Nephron (organoid): Measurements from ENCODE around the gene TP63.
A peak's percentile ranks its signal among the peaks of the same experiment; 100 is the strongest.

Source experiments
- H3K27ac Mint-ChIP-seq, 3 experiments: 2 replicates each; pipeline ENCODE4 v1.8.0; 2020; ENCODE audit warnings: mixed read lengths in 3 of 3, mild to moderate bottlenecking in 2 of 3, moderate library complexity in 1 of 3
- H3K27me3 Mint-ChIP-seq: 2 replicates; pipeline ENCODE4 v1.8.0; 2021; ENCODE audit warnings: low read depth, mild to moderate bottlenecking, moderate library complexity, mixed read lengths
- H3K36me3 Mint-ChIP-seq: 2 replicates; pipeline ENCODE4 v1.8.0; 2020; ENCODE audit warnings: low read depth, mixed read lengths
- H3K4me1 Mint-ChIP-seq: 2 replicates; pipeline ENCODE4 v1.8.0; 2020; ENCODE audit warnings: mixed read lengths
- H3K4me3 Mint-ChIP-seq, 3 experiments: 2 replicates each; pipeline ENCODE4 v1.8.0; 2020; ENCODE audit warnings: mild to moderate bottlenecking in 3 of 3, mixed read lengths in 3 of 3, moderate library complexity in 2 of 3
- H3K9me3 Mint-ChIP-seq: 2 replicates; pipeline ENCODE4 v1.8.0; 2020; ENCODE audit warnings: mixed read lengths
- TF ChIP-seq, protein P1 (sequence below), 3 experiments: fragments of 200-600 bp; sonication (generic); IDR thresholded peaks; one replicate each; pipeline ENCODE4 v1.5.0; 2021; ENCODE audit warnings: antibody characterized with exemption in 3 of 3; ENCODE audit not compliant: unreplicated experiment in 3 of 3

TP63 gene

GRCh38 chr3:189698811-189699210 is 67.6 kb downstream of the TP63 start:
- TF ChIP-seq, protein P1, sequence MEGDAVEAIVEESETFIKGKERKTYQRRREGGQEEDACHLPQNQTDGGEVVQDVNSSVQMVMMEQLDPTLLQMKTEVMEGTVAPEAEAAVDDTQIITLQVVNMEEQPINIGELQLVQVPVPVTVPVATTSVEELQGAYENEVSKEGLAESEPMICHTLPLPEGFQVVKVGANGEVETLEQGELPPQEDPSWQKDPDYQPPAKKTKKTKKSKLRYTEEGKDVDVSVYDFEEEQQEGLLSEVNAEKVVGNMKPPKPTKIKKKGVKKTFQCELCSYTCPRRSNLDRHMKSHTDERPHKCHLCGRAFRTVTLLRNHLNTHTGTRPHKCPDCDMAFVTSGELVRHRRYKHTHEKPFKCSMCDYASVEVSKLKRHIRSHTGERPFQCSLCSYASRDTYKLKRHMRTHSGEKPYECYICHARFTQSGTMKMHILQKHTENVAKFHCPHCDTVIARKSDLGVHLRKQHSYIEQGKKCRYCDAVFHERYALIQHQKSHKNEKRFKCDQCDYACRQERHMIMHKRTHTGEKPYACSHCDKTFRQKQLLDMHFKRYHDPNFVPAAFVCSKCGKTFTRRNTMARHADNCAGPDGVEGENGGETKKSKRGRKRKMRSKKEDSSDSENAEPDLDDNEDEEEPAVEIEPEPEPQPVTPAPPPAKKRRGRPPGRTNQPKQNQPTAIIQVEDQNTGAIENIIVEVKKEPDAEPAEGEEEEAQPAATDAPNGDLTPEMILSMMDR (IDR thresholded peaks at IDR 0.05; ENCODE audit: unreplicated experiment in 3 of 3) = no peak
- Mint-ChIP-seq H3K4me3 (no peak overlapping the region), H3K36me3 (no peaks in the 10 kb centered on the region), H3K27ac (no peak overlapping the region), H3K9me3 (no peaks in the 10 kb centered on the region), H3K4me1 (peaks cover 24% of the 10 kb centered on the region), H3K27me3 (peaks cover 21% of the 10 kb centered on the region)

DNA sequence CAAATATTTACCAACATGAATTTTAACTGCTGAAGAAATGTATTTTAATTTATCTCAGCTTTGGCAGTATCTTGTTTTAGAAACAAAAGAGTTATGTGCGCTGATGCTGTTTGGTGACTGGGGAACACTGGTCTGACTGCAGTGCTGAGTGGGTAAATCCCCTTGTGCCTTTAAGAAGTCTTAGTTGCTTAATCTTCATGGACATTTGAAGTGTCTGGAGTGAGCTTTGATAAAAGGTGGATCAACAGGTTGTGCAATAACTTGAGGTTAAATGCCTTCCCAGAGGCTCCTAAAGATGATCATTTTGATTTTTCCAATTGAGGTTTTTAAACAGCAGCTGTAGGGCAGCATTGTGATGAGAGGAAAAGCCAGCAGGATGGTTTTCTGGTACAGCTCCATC is 68.7 kb downstream of the TP63 start:
- H3K27ac Mint-ChIP-seq = no peak overlapping the region
- H3K4me3 Mint-ChIP-seq = no peak overlapping the region
- peaks cover 26% of the 10 kb centered on the region for H3K4me1 Mint-ChIP-seq
- peaks cover 21% of the 10 kb centered on the region for H3K27me3 Mint-ChIP-seq
- no peaks in the 10 kb centered on the region for H3K36me3 Mint-ChIP-seq
- TF ChIP-seq, protein P1 (IDR thresholded peaks at IDR 0.05; ENCODE audit: unreplicated experiment in 3 of 3) = no peak
- H3K9me3 Mint-ChIP-seq = no peaks in the 10 kb centered on the region

DNA sequence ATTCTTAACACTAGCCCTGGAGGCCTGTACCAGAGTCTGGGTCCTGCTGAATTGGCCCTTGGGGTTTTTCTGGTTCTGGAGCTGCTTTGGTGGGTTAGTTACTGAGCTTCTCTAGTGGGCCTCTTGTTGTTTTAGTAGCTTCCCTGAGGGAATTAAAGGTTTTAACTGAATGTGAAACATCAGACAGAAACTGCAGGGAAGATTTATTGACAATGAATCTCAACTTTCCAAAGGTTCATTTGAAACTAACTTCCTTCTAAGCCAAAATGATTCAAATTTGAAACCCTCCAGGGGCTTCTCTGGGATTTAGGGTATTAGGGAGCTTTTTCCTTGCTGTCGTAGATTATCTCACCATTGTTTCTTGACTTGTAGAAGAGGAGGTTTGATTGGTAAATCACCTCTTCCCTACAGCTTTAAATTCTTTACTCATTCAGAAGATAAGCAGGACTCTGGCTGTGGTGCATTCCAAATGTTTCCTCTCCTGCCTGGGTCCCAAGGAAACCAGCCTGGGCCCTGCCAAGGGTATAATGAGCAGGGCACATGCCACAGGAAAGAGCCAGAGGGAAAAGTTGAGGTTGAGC is 71.0 kb downstream of the TP63 start:
- no peak overlapping the region for H3K4me3 Mint-ChIP-seq
- no peaks in the 10 kb centered on the region for H3K36me3 Mint-ChIP-seq
- peaks cover 20% of the 10 kb centered on the region for H3K27me3 Mint-ChIP-seq
- peaks cover 29% of the 10 kb centered on the region for H3K4me1 Mint-ChIP-seq
- peak overlapping the region; percentile 66 to 88 (median 84) for H3K27ac Mint-ChIP-seq
- no peaks in the 10 kb centered on the region for H3K9me3 Mint-ChIP-seq
- TF ChIP-seq, protein P1 (IDR thresholded peaks at IDR 0.05; ENCODE audit: unreplicated experiment in 3 of 3) = no peak

DNA sequence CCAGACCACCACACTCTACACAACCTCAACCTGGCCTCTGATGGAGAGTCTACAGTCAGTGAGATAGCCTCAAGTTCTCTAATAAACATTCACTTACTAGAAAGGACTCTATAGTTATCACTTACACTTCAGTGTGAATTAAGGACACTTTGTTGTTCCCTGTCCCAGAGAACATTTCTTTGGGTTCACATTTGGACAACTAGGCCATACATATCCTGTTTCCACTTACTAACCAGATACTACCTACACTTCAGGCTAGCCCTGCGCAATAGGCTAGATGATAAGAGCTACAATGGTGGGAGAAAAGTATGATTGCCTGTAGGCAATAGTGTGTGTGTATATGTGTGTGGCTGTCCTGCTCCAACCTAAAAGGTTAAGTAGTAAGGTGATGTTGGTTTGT is 72.7 kb downstream of the TP63 start:
- Mint-ChIP-seq H3K4me3 (no peak overlapping the region), H3K27me3 (peaks cover 17% of the 10 kb centered on the region), H3K9me3 (no peaks in the 10 kb centered on the region), H3K4me1 (peaks cover 29% of the 10 kb centered on the region), H3K36me3 (no peaks in the 10 kb centered on the region), H3K27ac (no peak overlapping the region)
- TF ChIP-seq, protein P1 (IDR thresholded peaks at IDR 0.05; ENCODE audit: unreplicated experiment in 3 of 3) = no peak

DNA sequence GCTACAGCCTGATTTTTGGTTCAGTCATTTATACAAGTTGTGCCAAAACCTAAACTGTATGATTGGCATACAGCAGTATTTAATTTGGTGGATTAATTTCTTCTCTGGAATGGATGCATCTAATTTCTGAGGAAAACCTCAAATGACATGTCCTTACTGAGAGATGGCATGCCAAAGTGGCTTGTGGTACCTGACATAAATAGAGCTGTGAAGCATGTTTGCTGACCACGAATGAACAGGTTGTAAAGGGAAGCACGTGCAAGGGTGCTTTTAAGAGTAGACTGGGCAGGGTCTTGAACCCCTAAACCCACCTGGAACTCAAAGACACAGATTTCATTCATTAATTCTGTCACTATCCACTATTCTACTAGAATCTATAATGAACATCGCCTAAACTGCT is 77.2 kb downstream of the TP63 start:
- TF ChIP-seq, protein P1 (IDR thresholded peaks at IDR 0.05; ENCODE audit: unreplicated experiment in 3 of 3) = no peak
- no peak overlapping the region for H3K4me3 Mint-ChIP-seq

More for the DNA sequence above, 77.2 kb downstream of the TP63 start:
- peaks cover 38% of the 10 kb centered on the region for H3K4me1 Mint-ChIP-seq
- no peaks in the 10 kb centered on the region for H3K36me3 Mint-ChIP-seq
- no peak overlapping the region for H3K27ac Mint-ChIP-seq
- peaks cover 8% of the 10 kb centered on the region for H3K27me3 Mint-ChIP-seq
- no peaks in the 10 kb centered on the region for H3K9me3 Mint-ChIP-seq
